Measurements from ENCODE around the gene NOP53. TPM values are rescaled to one million over a fixed set of nuclear protein-coding genes. Genes with fewer than 3 reads are reported as not detected.
A peak's percentile ranks its signal among the peaks of the same experiment; 100 is the strongest.

The NOP53 gene
- total and polyA plus RNA-seq, 9 of the 15 experiments (the other 6 are each of a cell fraction or from before 2014, with no cell fraction given) = 6.5 to 274 (median 145) TPM

DNA sequence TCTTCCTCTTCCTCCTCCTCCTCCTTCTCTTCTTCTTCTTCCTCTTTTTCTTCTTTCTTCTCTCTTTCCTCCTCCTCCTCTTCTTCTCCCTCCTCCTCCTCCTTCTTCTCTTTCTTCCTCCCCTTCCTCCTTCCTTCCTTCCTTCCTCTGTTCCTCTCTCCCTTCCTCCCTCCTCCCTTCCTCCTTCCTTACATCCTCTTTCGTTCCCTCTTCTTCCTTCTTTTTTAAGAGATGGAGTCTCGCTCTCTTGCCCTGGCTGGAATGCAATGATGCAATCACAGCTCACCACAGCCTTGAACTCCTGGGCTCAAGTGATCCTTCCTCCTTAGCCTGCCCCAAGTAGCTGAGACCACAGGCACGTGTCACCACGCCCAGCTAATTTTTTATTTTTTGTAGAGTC, 18.9 kb upstream of the NOP53 start (continued):
- 0 out of 2 replicates have a peak, but pooled peaks have one; percentile 43 for TF ChIP-seq ZBTB2 (IDR thresholded peaks at IDR 0.05)
- no peak for TF ChIP-seq MCM3 (IDR thresholded peaks at IDR 0.05)
- peak; percentile 61; the same call in 1 of the 2 replicates for TF ChIP-seq SMARCE1 (IDR thresholded peaks at IDR 0.05)
- peak; percentile 74 for TF ChIP-seq CEBPB (tag; IDR thresholded peaks at IDR 0.05)
- TF ChIP-seq TEAD2 (tag; IDR thresholded peaks at IDR 0.05) = no peak
- no peak for TF ChIP-seq ZBTB17 (CRISPR knock-in tag; IDR thresholded peaks at IDR 0.05)
- no peak for TF ChIP-seq ZNF274 (IDR thresholded peaks at IDR 0.05; ENCODE audit: borderline replicate concordance, low read depth, low read length)
- no peak for TF ChIP-seq CBX5 (IDR thresholded peaks at IDR 0.05; ENCODE audit: borderline replicate concordance, low read depth)
- TF ChIP-seq SMARCB1 (IDR thresholded peaks at IDR 0.05; ENCODE audit: insufficient read length, low read depth) = no peak
- TF ChIP-seq TBL1XR1 (IDR thresholded peaks at IDR 0.05; ENCODE audit: low read length in 2 of 2) = no peak
- peak; percentile 7; the same call in 1 of the 2 replicates for TF ChIP-seq CBFA2T3 (IDR thresholded peaks at IDR 0.05)
- TF ChIP-seq ZNF512 (tag; IDR thresholded peaks at IDR 0.05) = peak; percentile 84
- TF ChIP-seq SIN3B (IDR thresholded peaks at IDR 0.05; ENCODE audit: low read depth) = no peak
- TF ChIP-seq TEAD1 (CRISPR knock-in tag; IDR thresholded peaks at IDR 0.05) = peak in 1 of 2 experiments; percentile 79; a peak in 1 of 4 replicates
- TF ChIP-seq, protein P1, sequence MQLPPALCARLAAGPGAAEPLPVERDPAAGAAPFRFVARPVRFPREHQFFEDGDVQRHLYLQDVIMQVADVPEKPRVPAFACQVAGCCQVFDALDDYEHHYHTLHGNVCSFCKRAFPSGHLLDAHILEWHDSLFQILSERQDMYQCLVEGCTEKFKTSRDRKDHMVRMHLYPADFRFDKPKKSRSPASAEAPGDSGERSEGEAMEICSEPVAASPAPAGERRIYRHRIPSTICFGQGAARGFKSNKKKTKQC (CRISPR knock-in tag; IDR thresholded peaks at IDR 0.05) = no peak
- no peak for TF ChIP-seq CREBBP (IDR thresholded peaks at IDR 0.05; ENCODE audit: low read depth, low read length)
- TF ChIP-seq ZNF551 (CRISPR knock-in tag; IDR thresholded peaks at IDR 0.05) = no peak
- no peak for TF ChIP-seq ZNF589 (CRISPR knock-in tag; IDR thresholded peaks at IDR 0.05; ENCODE audit: low read depth)
- TF ChIP-seq CREM (IDR thresholded peaks at IDR 0.05; ENCODE audit: low read depth) = no peak
- TF ChIP-seq NR1H2 (CRISPR knock-in tag; IDR thresholded peaks at IDR 0.05) = no peak
- TF ChIP-seq TEAD4 (IDR thresholded peaks at IDR 0.05; ENCODE audit: low read length) = peak; percentile 46
- no peak for TF ChIP-seq TEAD4 (CRISPR knock-in tag; IDR thresholded peaks at IDR 0.05; ENCODE audit: borderline replicate concordance)
- no peak for TF ChIP-seq ATF2 (CRISPR knock-in tag; IDR thresholded peaks at IDR 0.05)
- TF ChIP-seq SMARCA5 (IDR thresholded peaks at IDR 0.05) = peak; percentile 87
- TF ChIP-seq PATZ1 (CRISPR knock-in tag; IDR thresholded peaks at IDR 0.05; ENCODE audit: borderline replicate concordance) = no peak
- peak; percentile 21 for TF ChIP-seq POLR2B (IDR thresholded peaks at IDR 0.05; ENCODE audit: low read depth, partially characterized antibody)
